DOHH2 (cell line): ENCODE measurements around the gene NAPB.

Experiments used
- H3F3A ChIP-seq: fragments of 200-600 bp; sonication (generic), shearing (Covaris generic); 2 replicates; pipeline ENCODE4 v1.6.0; 2016; ENCODE audit warnings: antibody characterized with exemption, mild to moderate bottlenecking; ENCODE audit not compliant: control insufficient read depth, insufficient read depth
- H3K27ac ChIP-seq: fragments of 200-600 bp; sonication (generic); 2 replicates; pipeline ENCODE4 v1.5.1; 2014; ENCODE audit warnings: low read depth, mild to moderate bottlenecking, low read length, moderate library complexity
- H3K27me3 ChIP-seq: fragments of 200-600 bp; sonication (generic); 2 replicates; pipeline ENCODE4 v1.6.1; 2014; ENCODE audit warnings: mild to moderate bottlenecking, low read length, mixed read lengths; ENCODE audit not compliant: control insufficient read depth
- H3K36me3 ChIP-seq: fragments of 200-600 bp; sonication (generic); 2 replicates; pipeline ENCODE4 v1.6.1; 2014; ENCODE audit warnings: mild to moderate bottlenecking, low read length, moderate library complexity, mixed read lengths; ENCODE audit not compliant: control insufficient read depth
- H3K4me1 ChIP-seq: fragments of 200-600 bp; sonication (generic); 2 replicates; pipeline ENCODE4 v1.6.1; 2014; ENCODE audit warnings: mild to moderate bottlenecking, low read length, mixed read lengths; ENCODE audit not compliant: control insufficient read depth
- H3K4me2 ChIP-seq: fragments of 200-600 bp; sonication (generic); 2 replicates; pipeline ENCODE4 v1.6.0; 2014; ENCODE audit warnings: mild to moderate bottlenecking, low read length, moderate library complexity
- H3K4me3 ChIP-seq: fragments of 200-600 bp; sonication (generic); 2 replicates; pipeline ENCODE4 v1.5.1; 2014; ENCODE audit warnings: mild to moderate bottlenecking, low read length, mixed read lengths
- H3K79me2 ChIP-seq: fragments of 200-600 bp; sonication (generic); 2 replicates; pipeline ENCODE4 v1.6.1; 2014; ENCODE audit warnings: mild to moderate bottlenecking, low read length, mixed read lengths; ENCODE audit not compliant: control insufficient read depth
- H3K9me2 ChIP-seq: fragments of 200-600 bp; sonication (generic); replicated peaks from 2 replicates; pipeline ENCODE4 v1.6.1; 2014; ENCODE audit warnings: mild to moderate bottlenecking, low read length, mixed read lengths; ENCODE audit not compliant: control insufficient read depth
- H3K9me3 ChIP-seq: fragments of 200-600 bp; sonication (generic); 2 replicates; pipeline ENCODE4 v1.6.1; 2014; ENCODE audit warnings: antibody characterized with exemption, low read length, mixed read lengths; ENCODE audit not compliant: control insufficient read depth, insufficient read depth
- H4K20me1 ChIP-seq: fragments of 200-600 bp; sonication (generic); 2 replicates; pipeline ENCODE4 v1.6.0; 2014; ENCODE audit warnings: low read depth, mild to moderate bottlenecking, antibody characterized with exemption, low read length, moderate library complexity; ENCODE audit not compliant: control insufficient read depth, insufficient read depth
- CTCF ChIP-seq: fragments of 200-600 bp; sonication (generic); IDR thresholded peaks from one replicate; pipeline ENCODE4 v1.5.1; 2014; ENCODE audit warnings: antibody characterized with exemption, mild to moderate bottlenecking, low read depth, low read length; ENCODE audit not compliant: poor library complexity, severe bottlenecking
- EZH2phosphoT487 ChIP-seq: fragments of 200-600 bp; sonication (generic); IDR thresholded peaks from 2 replicates; pipeline ENCODE4 v1.6.1; 2017; ENCODE audit warnings: borderline replicate concordance, mild to moderate bottlenecking, antibody characterized with exemption, low read length, moderate library complexity, mixed read lengths

Gene NAPB

GRCh38 chr20:23391707-23392310 lies 29.5 kb downstream of the NAPB start:
- H3K36me3 ChIP-seq = peaks cover 62% of the 10 kb centered on the region
- H3K79me2 ChIP-seq = no peaks in the 10 kb centered on the region
- H3K4me2 ChIP-seq = peak overlapping the region; percentile 64
- peak overlapping the region; percentile 22; the same call in 1 of the 2 replicates for H3K27ac ChIP-seq
- no peaks in the 10 kb centered on the region for H3F3A ChIP-seq
- H4K20me1 ChIP-seq = no peaks in the 10 kb centered on the region
- TF ChIP-seq EZH2phosphoT487 = no peak
- TF ChIP-seq CTCF = no peak
- H3K27me3 ChIP-seq = no peaks in the 10 kb centered on the region
- peaks cover 33% of the 10 kb centered on the region for H3K4me1 ChIP-seq
- no peaks in the 10 kb centered on the region for H3K9me3 ChIP-seq
- no peaks in the 10 kb centered on the region for H3K9me2 ChIP-seq
- H3K4me3 ChIP-seq = peak overlapping the region; percentile 50; the same call in 1 of the 2 replicates

- H3K9me2 ChIP-seq = no peaks in the 10 kb centered on the region
- H3K27me3 ChIP-seq = no peaks in the 10 kb centered on the region
- no peak overlapping the region for H3K4me2 ChIP-seq
- H3K4me1 ChIP-seq = peaks cover 33% of the 10 kb centered on the region
- no peaks in the 10 kb centered on the region for H4K20me1 ChIP-seq
- H3K27ac ChIP-seq = no peak overlapping the region
- H3F3A ChIP-seq = no peaks in the 10 kb centered on the region
- H3K79me2 ChIP-seq = no peaks in the 10 kb centered on the region
- peaks cover 61% of the 10 kb centered on the region for H3K36me3 ChIP-seq
- TF ChIP-seq CTCF (no peak), EZH2phosphoT487 (no peak)
- no peak overlapping the region for H3K4me3 ChIP-seq
- no peaks in the 10 kb centered on the region for H3K9me3 ChIP-seq
Observed at GRCh38 chr20:23390091-23390774, 31.1 kb downstream of the NAPB start.

- no peaks in the 10 kb centered on the region for H3K9me2 ChIP-seq
- H3K27ac ChIP-seq = no peak overlapping the region
- no peaks in the 10 kb centered on the region for H3K9me3 ChIP-seq
- H3K79me2 ChIP-seq = no peaks in the 10 kb centered on the region
- H3K4me2 ChIP-seq = no peak overlapping the region
- H4K20me1 ChIP-seq = no peaks in the 10 kb centered on the region
- H3K27me3 ChIP-seq = no peaks in the 10 kb centered on the region
- no peak overlapping the region for H3K4me3 ChIP-seq
- H3K36me3 ChIP-seq = peaks cover 53% of the 10 kb centered on the region
- H3K4me1 ChIP-seq = peaks cover 19% of the 10 kb centered on the region
- TF ChIP-seq CTCF = no peak
- TF ChIP-seq EZH2phosphoT487 = no peak
- no peaks in the 10 kb centered on the region for H3F3A ChIP-seq
Observed at GRCh38 chr20:23387118-23387443, 34.2 kb downstream of the NAPB start.
